Esophagus muscularis mucosa (tissue), 4 donors: ENCODE measurements around the gene SEC31A. TPM values are rescaled to one million over a fixed set of nuclear protein-coding genes. Genes with fewer than 3 reads are reported as not detected.
"Not testable (repeated sequence)": the region's sequence is repeated elsewhere in the genome, so short reads cannot be mapped to it uniquely, and the experiment has no call there.

Source experiments
- DNase-seq: peaks from one replicate; pipeline ENCODE4 v3.0.0-alpha.2; 2017; ENCODE audit errors: extremely low spot score
- H3K27ac ChIP-seq, 4 donors: fragments of 200-600 bp; sonication (generic); replicated peaks in 1 of 4; 1 replicate in 3 of 4; 2 replicates in 1 of 4; pipeline ENCODE4 v1.5.1; 2016 to 2019; ENCODE audit warnings: mild to moderate bottlenecking in 1 of 4
- H3K27me3 ChIP-seq, 4 donors: fragments of 200-600 bp; sonication (generic); one replicate each; pipeline versions ENCODE4 v1.5.1 to v1.6.0; 2016 to 2019
- H3K36me3 ChIP-seq, 4 donors: fragments of 200-600 bp; sonication (generic); one replicate each; pipeline ENCODE4 v1.5.1; 2016 to 2019
- H3K4me1 ChIP-seq, 4 donors: fragments of 200-600 bp; sonication (generic); one replicate each; pipeline ENCODE4 v1.5.1; 2016 to 2019
- H3K4me3 ChIP-seq, 4 donors: fragments of 200-600 bp; sonication (generic); 1 replicate in 2 of 4; 2 replicates in 2 of 4; pipeline ENCODE4 v1.5.1; 2016 to 2019; ENCODE audit warnings: mild to moderate bottlenecking in 4 of 4, moderate library complexity in 1 of 4
- H3K9me3 ChIP-seq, 4 donors: fragments of 200-600 bp; sonication (generic); 1 replicate in 3 of 4; 2 replicates in 1 of 4; pipeline ENCODE4 v1.5.1; 2016 to 2019
- EP300 ChIP-seq: sonication (generic); formaldehyde crosslinking; IDR thresholded peaks from one replicate; pipeline ENCODE4 v1.6.1; 2017; ENCODE audit warnings: antibody characterized with exemption
- POLR2A ChIP-seq: fragments of 450-650 bp; IDR thresholded peaks from one replicate; pipeline ENCODE4 v1.6.1; 2017; ENCODE audit warnings: antibody characterized with exemption, moderate library complexity, mild to moderate bottlenecking, low read depth
- POLR2AphosphoS5 ChIP-seq, 2 donors: sonication (generic); formaldehyde crosslinking; IDR thresholded peaks; one replicate each; pipeline ENCODE4 v1.6.1; 2017; ENCODE audit warnings: antibody characterized with exemption in 2 of 2
- WGBS: methylation state at CpG from one replicate; pipeline ENCODE4 v1.1.5; 2018; 5-methylcytosine and 5-hydroxymethylcytosine counted together
- intact Hi-C: fragments of 100-400 bp; cut with DNase I; formaldehyde crosslinking; loops from one replicate; pipeline ENCODE4 v1.15.1; 2023
- total RNA-seq, 4 donors: library from RNA; depleted of rRNA; stranded (reverse); fragments of >200 nt; gene quantifications; one replicate each; pipeline versions ENCODE4 v1.1.0 to v1.2.1, GENCODE V29; 2016
- TF ChIP-seq, protein P1 (sequence below), 3 experiments: fragments of 200-600 bp in 2 of 3; fragments of 450-650 bp in 1 of 3; sonication (generic) in 2 of 3; IDR thresholded peaks; one replicate each; pipeline ENCODE4 v1.5.1; 2017 to 2019; ENCODE audit warnings: antibody characterized with exemption in 3 of 3, mild to moderate bottlenecking in 2 of 3, moderate library complexity in 1 of 3

Gene SEC31A
- total RNA-seq, 4 donors from 2014 or later, result 117 to 146 (median 131) TPM

DNA sequence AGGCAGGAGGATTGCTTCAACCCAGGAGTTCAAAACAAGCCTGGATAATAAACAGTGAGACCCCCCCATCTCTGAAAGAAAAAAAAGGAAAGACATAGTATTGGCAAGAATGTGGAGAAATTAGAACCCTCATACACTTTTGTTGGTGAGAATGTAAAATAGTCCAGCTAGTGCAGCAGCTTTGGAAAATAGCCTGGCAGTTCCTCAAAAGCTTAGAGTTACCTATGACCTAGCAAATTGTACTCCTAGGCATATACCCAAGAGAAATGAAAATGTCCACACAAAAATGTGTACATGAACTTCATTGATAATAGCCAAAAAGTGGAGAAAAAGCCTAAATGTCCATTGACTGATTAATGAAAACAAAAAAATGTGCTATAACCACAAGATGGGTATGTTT is 30.8 kb upstream of the SEC31A start:
- no peak overlapping the region for H3K27ac ChIP-seq
- peaks cover 0 to 20% (median 12%) of the 10 kb centered on the region in 4 donors for H3K36me3 ChIP-seq
- intact Hi-C loops, result no loop called here
- H3K9me3 ChIP-seq, result no peaks in the 10 kb centered on the region
- H3K27me3 ChIP-seq, result no peaks in the 10 kb centered on the region
- TF ChIP-seq EP300, result no peak
- no peak for TF ChIP-seq POLR2AphosphoS5 (IDR thresholded peaks at IDR 0.05)
- TF ChIP-seq POLR2A, result no peak
- TF ChIP-seq, protein P1, sequence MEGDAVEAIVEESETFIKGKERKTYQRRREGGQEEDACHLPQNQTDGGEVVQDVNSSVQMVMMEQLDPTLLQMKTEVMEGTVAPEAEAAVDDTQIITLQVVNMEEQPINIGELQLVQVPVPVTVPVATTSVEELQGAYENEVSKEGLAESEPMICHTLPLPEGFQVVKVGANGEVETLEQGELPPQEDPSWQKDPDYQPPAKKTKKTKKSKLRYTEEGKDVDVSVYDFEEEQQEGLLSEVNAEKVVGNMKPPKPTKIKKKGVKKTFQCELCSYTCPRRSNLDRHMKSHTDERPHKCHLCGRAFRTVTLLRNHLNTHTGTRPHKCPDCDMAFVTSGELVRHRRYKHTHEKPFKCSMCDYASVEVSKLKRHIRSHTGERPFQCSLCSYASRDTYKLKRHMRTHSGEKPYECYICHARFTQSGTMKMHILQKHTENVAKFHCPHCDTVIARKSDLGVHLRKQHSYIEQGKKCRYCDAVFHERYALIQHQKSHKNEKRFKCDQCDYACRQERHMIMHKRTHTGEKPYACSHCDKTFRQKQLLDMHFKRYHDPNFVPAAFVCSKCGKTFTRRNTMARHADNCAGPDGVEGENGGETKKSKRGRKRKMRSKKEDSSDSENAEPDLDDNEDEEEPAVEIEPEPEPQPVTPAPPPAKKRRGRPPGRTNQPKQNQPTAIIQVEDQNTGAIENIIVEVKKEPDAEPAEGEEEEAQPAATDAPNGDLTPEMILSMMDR (IDR thresholded peaks at IDR 0.05), result no peak
- DNase-seq, result no peak
- no peaks in the 10 kb centered on the region for H3K4me1 ChIP-seq
- H3K4me3 ChIP-seq, result no peak overlapping the region

GRCh38 chr4:82919386-82919785 is 28.4 kb upstream of the SEC31A start:
- Histone ChIP-seq H3K36me3 (peaks cover 0 to 18% (median 12%) of the 10 kb centered on the region in 4 donors), H3K27ac (no peak overlapping the region), H3K4me1 (no peaks in the 10 kb centered on the region), H3K9me3 (no peaks in the 10 kb centered on the region), H3K27me3 (no peaks in the 10 kb centered on the region), H3K4me3 (no peak overlapping the region)
- intact Hi-C loops, result no loop called here
- WGBS, result 80% methylated on average over 2 of the region's 2 CpGs
- DNase-seq, result no peak
- no peak for TF ChIP-seq EP300
- TF ChIP-seq, protein P1 (IDR thresholded peaks at IDR 0.05), result no peak
- no peak for TF ChIP-seq POLR2A
- no peak for TF ChIP-seq POLR2AphosphoS5 (IDR thresholded peaks at IDR 0.05)

DNA sequence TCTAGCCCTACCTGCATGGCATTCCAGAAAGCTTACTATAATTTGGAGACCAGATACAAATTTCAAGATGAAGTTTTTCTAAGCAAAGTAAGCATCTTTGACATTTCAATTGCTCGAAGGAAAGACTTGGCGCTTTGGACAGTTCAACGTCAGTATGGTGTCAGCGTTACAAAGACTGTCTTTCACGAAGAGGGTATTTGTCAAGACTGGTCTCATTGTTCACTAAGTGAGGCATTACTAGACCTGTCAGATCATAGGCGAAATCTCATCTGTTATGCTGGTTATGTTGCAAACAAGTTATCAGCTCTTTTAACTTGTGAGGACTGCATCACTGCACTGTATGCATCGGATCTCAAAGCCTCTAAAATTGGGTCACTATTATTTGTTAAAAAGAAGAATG is 27.1 kb upstream of the SEC31A start:
- Histone ChIP-seq H3K27ac (no peak overlapping the region), H3K4me1 (no peaks in the 10 kb centered on the region), H3K9me3 (no peaks in the 10 kb centered on the region), H3K4me3 (no peak overlapping the region), H3K27me3 (no peaks in the 10 kb centered on the region), H3K36me3 (peaks cover 0 to 22% (median 15%) of the 10 kb centered on the region in 4 donors)
- WGBS, result 86% methylated on average over 7 of the region's 7 CpGs
- TF ChIP-seq POLR2AphosphoS5 (IDR thresholded peaks at IDR 0.05) (no peak), EP300 (no peak), POLR2A (no peak)
- TF ChIP-seq, protein P1 (IDR thresholded peaks at IDR 0.05), result no peak
- intact Hi-C loops, result no loop called here
- no peak for DNase-seq

DNA sequence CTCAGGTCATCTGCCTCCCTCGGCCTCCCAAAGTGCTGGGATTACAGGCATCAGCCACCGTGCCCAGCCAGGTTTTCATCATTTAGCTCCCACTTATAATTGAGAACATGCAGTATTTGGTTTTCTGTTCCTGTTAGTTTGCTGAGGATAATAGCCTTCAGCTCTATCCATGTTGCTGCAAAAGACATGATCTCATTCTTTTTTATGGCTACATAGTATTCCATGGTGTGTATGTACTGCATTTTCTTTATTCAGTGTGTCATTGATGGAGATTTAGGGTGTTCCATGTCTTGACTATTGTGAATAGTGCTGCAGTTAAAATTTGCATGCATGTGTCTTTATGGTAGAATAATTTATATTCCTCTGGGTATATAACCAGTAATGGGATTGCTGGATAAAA is 23.0 kb upstream of the SEC31A start:
- H3K4me3 ChIP-seq, H3K4me1 ChIP-seq, DNase-seq, H3K27me3 ChIP-seq, H3K9me3 ChIP-seq, H3K27ac ChIP-seq, intact Hi-C loops: not testable (repeated sequence)
- 100% methylated on average over 2 of the region's 2 CpGs for WGBS
- peaks cover 0 to 33% (median 23%) of the 10 kb centered on the region in 4 donors for H3K36me3 ChIP-seq

- no peak overlapping the region for H3K4me3 ChIP-seq
- TF ChIP-seq EP300 (no peak), POLR2A (no peak), POLR2AphosphoS5 (IDR thresholded peaks at IDR 0.05) (no peak)
- TF ChIP-seq, protein P1 (IDR thresholded peaks at IDR 0.05), result no peak
- intact Hi-C loops, result no loop called here
- H3K4me1 ChIP-seq, result no peaks in the 10 kb centered on the region
- H3K36me3 ChIP-seq, result peaks cover 0 to 39% (median 26%) of the 10 kb centered on the region in 4 donors
- no peak overlapping the region for H3K27ac ChIP-seq
- H3K27me3 ChIP-seq, result no peaks in the 10 kb centered on the region
- no peaks in the 10 kb centered on the region for H3K9me3 ChIP-seq
- DNase-seq, result no peak
- WGBS, result 50% methylated on average over 2 of the region's 2 CpGs
These were observed 22.4 kb upstream of the SEC31A start for GRCh38 chr4:82913305-82913704.
